H9 (cell line): Measurements from ENCODE around the gene CDKL1. TPM values are rescaled to one million over a fixed set of nuclear protein-coding genes. Genes with fewer than 3 reads are reported as not detected.

Source experiments
- DNase-seq: peaks from one replicate; pipeline ENCODE4 v3.0.0-alpha.2; 2017
- H2AFZ ChIP-seq: one replicate; pipeline ENCODE4 v1.6.1; 2013; ENCODE audit warnings: mild to moderate bottlenecking, low read length, control low read depth, moderate library complexity
- H2AK5ac ChIP-seq: 2 replicates; pipeline ENCODE4 v1.6.1; 2013; ENCODE audit warnings: low read length, control low read depth, mixed read lengths; ENCODE audit not compliant: insufficient read length
- H2BK120ac ChIP-seq: one replicate; pipeline ENCODE4 v1.6.1; 2013; ENCODE audit warnings: low read depth, mild to moderate bottlenecking, low read length, control low read depth, inconsistent platforms; ENCODE audit not compliant: poor library complexity, severe bottlenecking
- H2BK12ac ChIP-seq: 2 replicates; pipeline ENCODE4 v1.6.1; 2013; ENCODE audit warnings: low read length, control low read depth, mixed read lengths, low read depth; ENCODE audit not compliant: insufficient read length
- H2BK15ac ChIP-seq: 2 replicates; pipeline ENCODE4 v1.6.1; 2013; ENCODE audit warnings: low read depth, low read length, control low read depth
- H2BK20ac ChIP-seq: one replicate; pipeline ENCODE4 v1.6.1; 2013; ENCODE audit warnings: low read depth, mild to moderate bottlenecking, low read length, control low read depth, inconsistent platforms; ENCODE audit not compliant: poor library complexity, severe bottlenecking
- H2BK5ac ChIP-seq: 2 replicates; pipeline ENCODE4 v1.6.1; 2013; ENCODE audit warnings: low read length, control low read depth, mixed read lengths; ENCODE audit not compliant: insufficient read length
- H3K14ac ChIP-seq: 2 replicates; pipeline ENCODE4 v1.6.1; 2013; ENCODE audit warnings: low read length, control low read depth; ENCODE audit not compliant: insufficient read depth
- H3K18ac ChIP-seq: 2 replicates; pipeline ENCODE4 v1.6.1; 2013; ENCODE audit warnings: low read depth, mild to moderate bottlenecking, mixed read lengths, low read length, control low read depth; ENCODE audit not compliant: insufficient read length
- H3K23ac ChIP-seq: 2 replicates; pipeline ENCODE4 v1.6.1; 2013; ENCODE audit warnings: low read length, control low read depth, mixed read lengths, low read depth; ENCODE audit not compliant: insufficient read length
- H3K23me2 ChIP-seq: 2 replicates; pipeline ENCODE4 v1.6.1; 2013; ENCODE audit warnings: low read depth, mild to moderate bottlenecking, mixed read lengths, low read length, control low read depth; ENCODE audit not compliant: insufficient read length, poor library complexity, severe bottlenecking
- H3K27ac ChIP-seq: 2 replicates; pipeline ENCODE4 v1.5.1; 2013; ENCODE audit warnings: low read length, control low read depth, mixed read lengths, low read depth; ENCODE audit not compliant: insufficient read length
- H3K27me3 ChIP-seq: 2 replicates; pipeline ENCODE4 v1.6.1; 2013; ENCODE audit warnings: low read length, control low read depth, inconsistent platforms; ENCODE audit not compliant: insufficient read depth
- H3K4ac ChIP-seq: 2 replicates; pipeline ENCODE4 v1.6.1; 2013; ENCODE audit warnings: low read depth, mild to moderate bottlenecking, control low read depth, inconsistent platforms, low read length, moderate library complexity
- H3K4me1 ChIP-seq: 2 replicates; pipeline ENCODE4 v1.6.1; 2013; ENCODE audit warnings: low read length, control low read depth, inconsistent platforms; ENCODE audit not compliant: insufficient read depth
- H3K4me2 ChIP-seq: 2 replicates; pipeline ENCODE4 v1.6.1; 2013; ENCODE audit warnings: low read length, control low read depth, mixed read lengths; ENCODE audit not compliant: insufficient read length, insufficient read depth
- H3K56ac ChIP-seq: 2 replicates; pipeline ENCODE4 v1.6.1; 2013; ENCODE audit warnings: low read depth, mild to moderate bottlenecking, mixed read lengths, low read length, control low read depth; ENCODE audit not compliant: insufficient read length
- H3K79me1 ChIP-seq: 2 replicates; pipeline ENCODE4 v1.6.1; 2013; ENCODE audit warnings: low read depth, mild to moderate bottlenecking, moderate library complexity, low read length, control low read depth, inconsistent platforms; ENCODE audit not compliant: insufficient read depth, poor library complexity, severe bottlenecking
- H3K79me2 ChIP-seq: 2 replicates; pipeline ENCODE4 v1.6.1; 2013; ENCODE audit warnings: low read length, control low read depth, inconsistent platforms; ENCODE audit not compliant: insufficient read depth
- H3K9ac ChIP-seq: 2 replicates; pipeline ENCODE4 v1.6.1; 2013; ENCODE audit warnings: low read length, control low read depth, mixed read lengths; ENCODE audit not compliant: insufficient read length; ENCODE audit errors: extremely low read depth
- H3K9me3 ChIP-seq: one replicate; pipeline ENCODE4 v1.6.1; 2013; ENCODE audit warnings: low read depth, low read length, inconsistent platforms; ENCODE audit not compliant: control insufficient read depth
- H3T11ph ChIP-seq: one replicate; pipeline ENCODE4 v1.6.1; 2013; ENCODE audit warnings: mild to moderate bottlenecking, low read length, control low read depth, inconsistent platforms
- H4K20me1 ChIP-seq: one replicate; pipeline ENCODE4 v1.6.1; 2013; ENCODE audit not compliant: control insufficient read depth, insufficient read length, insufficient read depth
- H4K5ac ChIP-seq: 2 replicates; pipeline ENCODE4 v1.6.1; 2013; ENCODE audit warnings: low read depth, mild to moderate bottlenecking, mixed read lengths, low read length, control low read depth; ENCODE audit not compliant: insufficient read length
- H4K8ac ChIP-seq: replicated peaks from 2 replicates; pipeline ENCODE4 v1.6.1; 2013; ENCODE audit warnings: low read length, control low read depth, mixed read lengths, low read depth; ENCODE audit not compliant: insufficient read length
- H4K91ac ChIP-seq: 2 replicates; pipeline ENCODE4 v1.6.1; 2013; ENCODE audit warnings: low read depth, mild to moderate bottlenecking, moderate library complexity, mixed read lengths, low read length, control low read depth; ENCODE audit not compliant: insufficient read length
- H3K27ac Mint-ChIP-seq, 3 experiments: 2 replicates in 2 of 3; 3 replicates in 1 of 3; pipeline ENCODE4 v1.8.0; 2020 to 2021; ENCODE audit warnings: mixed read lengths in 3 of 3, mild to moderate bottlenecking in 1 of 3, moderate library complexity in 1 of 3
- H3K27me3 Mint-ChIP-seq: 2 replicates; pipeline ENCODE4 v1.8.0; 2021; ENCODE audit warnings: low read depth, mild to moderate bottlenecking, moderate library complexity, mixed read lengths
- H3K36me3 Mint-ChIP-seq, 3 experiments: 2 replicates in 2 of 3; 3 replicates in 1 of 3; pipeline ENCODE4 v1.8.0; 2020 to 2021; ENCODE audit warnings: low read depth in 3 of 3, mixed read lengths in 3 of 3; ENCODE audit not compliant: insufficient read depth in 1 of 3
- H3K4me1 Mint-ChIP-seq, 2 experiments: 2 replicates each; pipeline ENCODE4 v1.8.0; 2020; ENCODE audit warnings: mixed read lengths in 2 of 2
- H3K4me3 Mint-ChIP-seq, 2 experiments: 2 replicates in 1 of 2; 3 replicates in 1 of 2; pipeline ENCODE4 v1.8.0; 2020 to 2021; ENCODE audit warnings: mild to moderate bottlenecking in 2 of 2, mixed read lengths in 2 of 2, moderate library complexity in 1 of 2
- H3K9me3 Mint-ChIP-seq, 2 experiments: 2 replicates in 1 of 2; 3 replicates in 1 of 2; pipeline ENCODE4 v1.8.0; 2020; ENCODE audit warnings: mild to moderate bottlenecking in 2 of 2, mixed read lengths in 2 of 2, moderate library complexity in 1 of 2
- CTCF ChIP-seq: fragments of 200-600 bp; sonication (generic); conservative IDR thresholded peaks from 3 replicates; pipeline ENCODE4 v1.8.0; 2021; ENCODE audit warnings: antibody characterized with exemption, mild to moderate bottlenecking
- WGBS: extraction: QIAGEN DNeasy Blood & Tissue Kit; methylation state at CpG from one replicate; pipeline ENCODE4 v1.1.7; 2013; ENCODE audit warnings: missing lambda C conversion rate, low lambda C conversion rate, mixed read lengths; ENCODE audit not compliant: insufficient read length; ENCODE audit errors: extremely low coverage; 5-methylcytosine and 5-hydroxymethylcytosine counted together
- total RNA-seq: library from RNA; stranded (reverse); gene quantifications from 2 replicates; pipeline ENCODE4 v1.2.1, GENCODE V29; 2021

CDKL1 gene
- total RNA-seq, 1 experiment from 2014 or later: 0.72 TPM

GRCh38 chr14:50343434-50343833 lies 53.2 kb downstream of the CDKL1 start:
- H3K27me3 Mint-ChIP-seq: no peaks in the 10 kb centered on the region; the same call in 1 of the 2 replicates
- Histone ChIP-seq H2BK15ac (no peak overlapping the region), H2AFZ (no peak overlapping the region), H3K56ac (no peak overlapping the region), H2BK20ac (no peak overlapping the region), H3K4me1 (no peaks in the 10 kb centered on the region), H3K9me3 (no peaks in the 10 kb centered on the region), H3K14ac (no peak overlapping the region), H3K27ac (no peak overlapping the region), H4K5ac (no peak overlapping the region), H3K79me1 (no peaks in the 10 kb centered on the region), H3K27me3 (no peaks in the 10 kb centered on the region), H3K4me2 (no peak overlapping the region), H2BK5ac (no peak overlapping the region), H2BK12ac (no peak overlapping the region), H3K18ac (no peak overlapping the region), H3K9ac (no peak overlapping the region), H3T11ph (no peak overlapping the region), H4K91ac (no peak overlapping the region), H3K79me2 (no peaks in the 10 kb centered on the region), H3K4ac (no peak overlapping the region), H3K23me2 (no peaks in the 10 kb centered on the region), H2AK5ac (no peak overlapping the region), H4K8ac (no peak overlapping the region), H3K23ac (no peak overlapping the region), H2BK120ac (no peak overlapping the region), H4K20me1 (no peaks in the 10 kb centered on the region)
- H3K9me3 Mint-ChIP-seq: no peaks in the 10 kb centered on the region
- no peaks in the 10 kb centered on the region for H3K36me3 Mint-ChIP-seq
- peaks cover 13 to 29% of the 10 kb centered on the region in 2 experiments for H3K4me1 Mint-ChIP-seq
- no peak for TF ChIP-seq CTCF
- H3K4me3 Mint-ChIP-seq: no peak overlapping the region
- no peak for DNase-seq
- H3K27ac Mint-ChIP-seq: no peak overlapping the region
- WGBS: no CpG with 5 or more reads among the region's 1 CpG
